ENCODE measurements around the gene ZNF496.

ZNF496 gene

GRCh38 chr1:247287460-247287859 is 44.2 kb downstream of the ZNF496 start:
- no peak overlapping the region for H3K27ac ChIP-seq
- no peak for TF ChIP-seq ZFX (IDR thresholded peaks at IDR 0.05; ENCODE audit: borderline replicate concordance)
- TF ChIP-seq CTCF (IDR thresholded peaks at IDR 0.05) = peak; percentile 72

GRCh38 chr1:247286134-247286670 is 45.5 kb downstream of the ZNF496 start:
- no peak for TF ChIP-seq CTCF (IDR thresholded peaks at IDR 0.05)
- H3K27ac ChIP-seq = no peak overlapping the region

- H3K27ac ChIP-seq = no peak overlapping the region
- TF ChIP-seq ZFX (IDR thresholded peaks at IDR 0.05; ENCODE audit: borderline replicate concordance) (no peak), CTCF (IDR thresholded peaks at IDR 0.05) (no peak)
These were observed 50.6 kb downstream of the ZNF496 start for GRCh38 chr1:247281001-247281574.

GRCh38 chr1:247277191-247277590 is 54.5 kb downstream of the ZNF496 start:
- no peak overlapping the region for H3K27ac ChIP-seq
- TF ChIP-seq ZFX (IDR thresholded peaks at IDR 0.05; ENCODE audit: borderline replicate concordance) = no peak
- TF ChIP-seq CTCF (IDR thresholded peaks at IDR 0.05) = no peak

GRCh38 chr1:247274605-247275256 is 56.9 kb downstream of the ZNF496 start:
- H3K27ac ChIP-seq = no peak overlapping the region
- TF ChIP-seq ZFX (IDR thresholded peaks at IDR 0.05; ENCODE audit: borderline replicate concordance) (no peak), CTCF (IDR thresholded peaks at IDR 0.05) (no peak)

- TF ChIP-seq CTCF (IDR thresholded peaks at IDR 0.05) (no peak), ZFX (IDR thresholded peaks at IDR 0.05; ENCODE audit: borderline replicate concordance) (no peak)
- H3K27ac ChIP-seq = no peak overlapping the region
These were observed 58.7 kb downstream of the ZNF496 start for GRCh38 chr1:247273013-247273412.

GRCh38 chr1:247270003-247270402 is 61.7 kb downstream of the ZNF496 start:
- TF ChIP-seq CTCF (IDR thresholded peaks at IDR 0.05) (no peak), ZFX (IDR thresholded peaks at IDR 0.05; ENCODE audit: borderline replicate concordance) (no peak)
- H3K27ac ChIP-seq = no peak overlapping the region
